Stomach smooth muscle (tissue), 2 donors: ENCODE measurements around the gene TRIM6.

ENCODE experiments used
- H3K27ac ChIP-seq: one replicate; pipeline ENCODE4 v1.7.0; 2013; ENCODE audit warnings: mild to moderate bottlenecking, low read length, inconsistent platforms
- H3K27me3 ChIP-seq, 2 donors: one replicate each; pipeline ENCODE4 v1.7.0; 2013; ENCODE audit warnings: low read length in 2 of 2; ENCODE audit not compliant: insufficient read depth in 2 of 2, control insufficient read depth in 1 of 2
- H3K36me3 ChIP-seq, 2 donors: one replicate each; pipeline ENCODE4 v1.7.0; 2013; ENCODE audit warnings: low read length in 2 of 2; ENCODE audit not compliant: control insufficient read depth in 2 of 2, insufficient read depth in 2 of 2
- H3K4me1 ChIP-seq: one replicate; pipeline ENCODE4 v1.7.0; 2013; ENCODE audit warnings: low read length; ENCODE audit not compliant: control insufficient read depth, insufficient read depth
- H3K4me3 ChIP-seq, 2 donors: one replicate each; pipeline ENCODE4 v1.7.0; 2013; ENCODE audit warnings: low read length in 2 of 2
- H3K9ac ChIP-seq, 2 donors: one replicate each; pipeline ENCODE4 v1.7.0; 2013; ENCODE audit warnings: low read length in 2 of 2, mild to moderate bottlenecking in 1 of 2
- H3K9me3 ChIP-seq, 2 donors: one replicate each; pipeline ENCODE4 v1.7.0; 2013; ENCODE audit warnings: low read length in 2 of 2; ENCODE audit not compliant: control insufficient read depth in 2 of 2
- donor health status: healthy.
- donor health status: Pancreatic carcinoma.

Gene TRIM6, protein sequence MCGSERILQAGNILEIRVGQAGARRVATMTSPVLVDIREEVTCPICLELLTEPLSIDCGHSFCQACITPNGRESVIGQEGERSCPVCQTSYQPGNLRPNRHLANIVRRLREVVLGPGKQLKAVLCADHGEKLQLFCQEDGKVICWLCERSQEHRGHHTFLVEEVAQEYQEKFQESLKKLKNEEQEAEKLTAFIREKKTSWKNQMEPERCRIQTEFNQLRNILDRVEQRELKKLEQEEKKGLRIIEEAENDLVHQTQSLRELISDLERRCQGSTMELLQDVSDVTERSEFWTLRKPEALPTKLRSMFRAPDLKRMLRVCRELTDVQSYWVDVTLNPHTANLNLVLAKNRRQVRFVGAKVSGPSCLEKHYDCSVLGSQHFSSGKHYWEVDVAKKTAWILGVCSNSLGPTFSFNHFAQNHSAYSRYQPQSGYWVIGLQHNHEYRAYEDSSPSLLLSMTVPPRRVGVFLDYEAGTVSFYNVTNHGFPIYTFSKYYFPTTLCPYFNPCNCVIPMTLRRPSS

DNA sequence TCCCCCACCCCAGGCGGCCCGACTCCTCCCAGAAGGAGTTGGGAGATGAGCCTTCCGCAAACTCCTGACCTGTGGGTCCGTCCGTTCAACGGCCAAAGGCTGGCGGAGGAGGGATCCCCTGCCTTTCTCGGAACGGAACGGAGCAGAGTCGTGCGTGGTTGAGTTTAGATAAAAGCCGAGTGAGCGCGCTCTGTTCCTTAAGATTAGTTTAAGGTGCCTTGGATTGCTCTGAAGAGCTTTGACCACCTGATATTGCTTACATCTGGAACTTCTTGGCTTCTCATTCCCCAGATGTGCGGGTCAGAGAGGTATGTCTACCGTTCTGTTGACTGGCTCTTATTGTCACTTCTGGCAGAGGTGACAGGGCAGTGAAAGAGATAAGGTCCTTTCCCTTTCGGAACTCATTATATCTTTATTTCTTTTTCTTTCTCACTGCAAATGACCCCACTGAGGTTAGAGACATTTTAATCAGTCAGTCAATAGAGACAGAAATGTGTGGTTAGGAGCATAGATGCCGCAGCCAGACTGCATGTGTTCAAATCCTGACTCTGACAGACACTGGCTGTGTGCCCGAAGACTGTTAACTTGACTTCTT lies at the start of gene TRIM6:
TRIM6 (plus strand) TSS at position 31 of the 595 bp plus-strand sequence; CDS start at position 292, 261 bp downstream.
- H3K36me3 ChIP-seq: no peaks in the 10 kb centered on the region
- peak within 1 kb of the TSS; percentile 80 to 84 for H3K9ac ChIP-seq
- H3K4me1 ChIP-seq: peaks cover 21% of the 10 kb centered on the region
- peak within 1 kb of the TSS; percentile 69 for H3K27ac ChIP-seq
- no peaks in the 10 kb centered on the region for H3K9me3 ChIP-seq
- no peaks in the 10 kb centered on the region for H3K27me3 ChIP-seq
- peak within 1 kb of the TSS; percentile 77 to 85 for H3K4me3 ChIP-seq

DNA sequence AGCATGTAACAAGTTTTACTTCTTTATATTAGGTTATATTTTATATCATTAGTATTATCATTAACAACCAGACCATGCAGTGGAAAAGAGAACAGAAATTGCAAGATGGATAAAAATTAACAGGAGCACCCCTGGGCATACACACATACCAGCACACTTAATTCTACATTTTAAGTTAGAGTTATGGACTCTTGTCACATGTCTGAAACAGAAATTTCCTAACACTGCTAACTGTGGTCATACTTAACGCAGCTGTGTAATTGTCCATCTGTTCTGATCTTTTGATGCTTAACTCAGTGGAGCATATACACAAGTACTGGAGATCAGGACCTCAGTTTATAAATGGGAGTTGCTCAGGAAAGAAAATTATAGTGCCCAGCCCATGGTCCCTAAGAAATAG lies 48.5 kb upstream of the TRIM6 start:
- no peaks in the 10 kb centered on the region for H3K36me3 ChIP-seq
- H3K27me3 ChIP-seq: no peaks in the 10 kb centered on the region
- H3K4me3 ChIP-seq: no peak overlapping the region
- H3K9ac ChIP-seq: no peak overlapping the region
- H3K4me1 ChIP-seq: no peaks in the 10 kb centered on the region
- H3K27ac ChIP-seq: no peak overlapping the region
- no peaks in the 10 kb centered on the region for H3K9me3 ChIP-seq

DNA sequence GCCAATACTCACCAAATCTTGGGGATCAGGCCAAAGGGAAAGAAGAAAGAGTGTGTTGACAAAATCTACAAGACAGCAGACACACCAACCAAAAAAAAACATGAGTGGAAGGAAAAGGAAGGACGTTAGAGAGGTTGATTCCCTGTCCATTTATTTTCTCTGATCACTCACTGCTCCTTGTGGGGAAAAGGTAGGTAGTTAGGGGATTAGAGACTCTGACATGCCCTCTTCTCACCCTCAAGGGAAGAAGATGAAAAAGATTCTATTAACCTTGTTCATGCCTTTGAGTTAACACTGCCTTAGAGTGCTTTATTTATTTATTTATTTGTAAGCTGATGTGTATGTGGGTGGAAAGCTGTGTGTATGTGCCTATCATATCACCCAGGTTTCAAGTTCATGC lies 48.0 kb upstream of the TRIM6 start, which contains the start of gene OR52H1:
OR52H1 (minus strand) TSS at position 101 of the 400 bp plus-strand sequence. CDS start 3,035 bp downstream, outside the sequence.
- Histone ChIP-seq H3K4me1 (no peaks in the 10 kb centered on the region), H3K36me3 (no peaks in the 10 kb centered on the region), H3K9me3 (no peaks in the 10 kb centered on the region), H3K9ac (no peak within 1 kb of the TSS), H3K4me3 (no peak within 1 kb of the TSS), H3K27me3 (no peaks in the 10 kb centered on the region), H3K27ac (no peak within 1 kb of the TSS)

DNA sequence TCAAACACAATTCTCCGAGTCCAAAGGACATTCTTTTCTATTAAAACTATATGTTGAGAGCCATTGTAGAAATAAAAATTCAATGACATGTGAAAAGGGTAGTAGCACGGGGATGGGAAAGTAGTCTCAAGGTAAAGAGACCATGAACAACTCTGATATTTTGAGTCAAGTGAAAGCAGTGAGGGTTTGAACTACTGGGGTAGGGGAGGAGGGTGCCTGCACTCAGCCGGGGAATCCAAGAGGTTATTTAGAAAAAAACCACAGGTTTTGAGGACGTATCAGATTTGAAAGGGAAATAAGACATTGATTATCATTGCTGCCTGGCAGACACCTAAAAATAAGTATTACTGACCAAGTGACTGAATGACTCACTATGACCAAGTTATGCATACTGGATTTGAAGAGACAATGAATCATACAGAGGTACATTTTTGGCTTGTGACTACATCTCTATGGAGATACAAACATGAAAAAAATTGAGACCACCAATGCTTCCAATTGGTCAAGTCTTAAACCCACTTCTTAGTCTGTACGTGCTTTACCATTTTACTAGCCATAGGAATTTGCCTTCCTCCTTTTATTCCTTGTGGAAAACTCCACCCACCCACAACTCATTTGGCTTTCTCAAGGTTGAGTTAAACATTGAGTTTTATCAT lies 45.9 kb upstream of the TRIM6 start:
- Histone ChIP-seq H3K36me3 (no peaks in the 10 kb centered on the region), H3K4me1 (no peaks in the 10 kb centered on the region), H3K9me3 (no peaks in the 10 kb centered on the region), H3K4me3 (no peak overlapping the region), H3K9ac (no peak overlapping the region), H3K27me3 (no peaks in the 10 kb centered on the region), H3K27ac (no peak overlapping the region)

DNA sequence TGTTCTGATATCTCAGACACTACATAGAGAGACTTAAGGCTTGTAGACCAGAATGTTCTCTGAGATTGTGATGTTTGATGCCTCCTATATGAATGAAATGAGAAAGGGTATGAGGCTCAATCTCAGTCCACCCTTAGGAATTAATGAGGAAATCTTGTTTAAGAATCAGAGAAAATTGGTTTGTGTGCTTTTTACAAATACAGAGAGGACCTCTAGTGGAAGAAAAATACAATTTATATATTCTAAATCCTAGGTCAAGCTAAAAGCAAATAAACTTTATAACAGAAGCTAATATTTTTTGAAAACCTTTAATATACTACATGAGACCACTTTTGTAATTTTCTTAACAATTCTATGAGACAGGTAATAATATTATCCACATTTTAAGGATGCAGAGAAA lies 43.1 kb upstream of the TRIM6 start:
- no peak overlapping the region for H3K27ac ChIP-seq
- H3K4me1 ChIP-seq: no peaks in the 10 kb centered on the region
- no peak overlapping the region for H3K4me3 ChIP-seq
- H3K36me3 ChIP-seq: no peaks in the 10 kb centered on the region
- H3K9me3 ChIP-seq: no peaks in the 10 kb centered on the region
- no peaks in the 10 kb centered on the region for H3K27me3 ChIP-seq
- H3K9ac ChIP-seq: no peak overlapping the region

DNA sequence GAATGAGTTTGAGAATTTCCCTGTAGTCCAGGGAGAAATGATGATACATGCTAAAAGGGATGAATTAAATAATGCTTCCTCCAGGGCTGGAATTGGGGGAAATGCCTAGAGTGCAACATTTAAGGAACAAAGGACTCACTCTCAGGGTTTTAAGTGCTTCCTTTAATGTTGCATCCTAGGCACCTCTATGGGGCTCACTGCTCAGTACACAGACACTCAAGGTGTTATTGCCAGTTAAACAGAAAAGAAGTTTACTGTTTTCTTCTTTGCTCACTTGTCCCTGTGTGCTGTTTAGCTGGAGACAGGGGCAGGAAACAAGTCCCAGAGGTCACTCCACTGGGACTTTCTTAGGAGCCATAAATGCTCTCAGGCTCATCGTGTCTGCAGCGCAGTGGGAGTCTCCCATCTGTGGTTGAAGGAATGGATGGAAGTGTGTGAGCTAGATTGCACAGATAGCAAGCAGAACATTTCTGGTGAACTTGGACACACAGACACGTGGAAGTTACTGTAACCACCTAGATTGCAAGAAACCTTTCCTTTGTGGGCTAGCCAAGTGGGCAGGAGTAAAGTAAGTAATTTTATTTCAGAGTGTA lies 39.7 kb upstream of the TRIM6 start:
- Histone ChIP-seq H3K36me3 (no peaks in the 10 kb centered on the region), H3K27me3 (no peaks in the 10 kb centered on the region), H3K9ac (no peak overlapping the region), H3K27ac (no peak overlapping the region), H3K4me3 (no peak overlapping the region), H3K9me3 (peaks cover 0 to 2% of the 10 kb centered on the region in 2 donors), H3K4me1 (no peaks in the 10 kb centered on the region)

DNA sequence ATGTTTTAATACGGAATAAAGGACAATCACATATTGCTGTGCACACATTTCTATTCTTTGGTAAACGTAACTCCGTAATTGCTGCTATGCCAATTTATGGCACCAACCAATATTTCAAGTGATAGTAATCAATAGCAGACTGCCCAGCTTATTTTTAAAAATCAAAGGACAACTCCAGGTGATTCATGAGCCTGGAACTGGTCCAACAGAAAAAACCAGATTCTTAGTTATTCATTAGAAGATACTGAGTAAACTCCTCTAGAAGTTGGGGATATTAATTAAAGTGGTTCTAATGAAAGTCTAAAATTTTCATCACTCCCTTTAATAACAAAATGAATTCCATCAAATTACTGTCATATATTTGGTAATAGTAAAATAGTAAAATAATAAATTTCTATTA lies 38.7 kb upstream of the TRIM6 start:
- H3K4me1 ChIP-seq: no peaks in the 10 kb centered on the region
- H3K9me3 ChIP-seq: peaks cover 0 to 2% of the 10 kb centered on the region in 2 donors
- no peak overlapping the region for H3K27ac ChIP-seq
- H3K36me3 ChIP-seq: no peaks in the 10 kb centered on the region
- no peak overlapping the region for H3K9ac ChIP-seq
- no peak overlapping the region for H3K4me3 ChIP-seq
- no peaks in the 10 kb centered on the region for H3K27me3 ChIP-seq

DNA sequence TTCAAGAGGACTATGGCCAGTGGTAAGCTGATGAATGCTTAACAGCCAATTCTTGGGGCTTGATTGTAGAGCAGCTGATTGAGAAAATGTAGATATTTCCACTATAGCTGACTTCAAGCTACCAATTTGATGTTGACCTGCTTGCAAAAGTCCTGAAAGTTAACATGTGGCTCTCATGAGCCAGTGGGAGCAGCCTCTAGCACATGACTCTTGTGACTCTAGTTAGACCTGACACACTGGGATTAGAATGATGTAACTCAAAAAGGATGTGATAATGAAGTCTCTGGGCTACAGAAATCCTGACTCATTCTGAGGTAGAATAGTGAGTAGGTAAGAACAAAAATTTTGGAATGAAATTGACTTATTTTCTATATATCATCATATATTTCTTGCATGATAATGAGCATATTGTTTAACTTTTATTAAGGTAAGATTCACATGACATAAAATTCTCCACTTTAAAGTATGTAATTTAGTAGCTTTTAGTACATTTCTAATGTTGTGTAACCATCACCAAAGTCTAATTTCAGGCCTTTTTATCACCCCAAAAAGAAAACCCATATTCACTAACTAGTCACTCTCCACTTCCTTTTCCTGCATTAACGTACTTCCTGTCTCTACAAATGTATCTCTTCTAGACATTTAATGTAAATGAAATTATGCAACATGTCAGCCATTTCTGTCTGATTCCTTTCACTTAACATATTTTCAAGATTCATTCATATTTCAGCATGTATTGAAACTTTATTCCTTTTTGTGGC lies 32.0 kb upstream of the TRIM6 start:
- Histone ChIP-seq H3K9ac (no peak overlapping the region), H3K36me3 (no peaks in the 10 kb centered on the region)

DNA sequence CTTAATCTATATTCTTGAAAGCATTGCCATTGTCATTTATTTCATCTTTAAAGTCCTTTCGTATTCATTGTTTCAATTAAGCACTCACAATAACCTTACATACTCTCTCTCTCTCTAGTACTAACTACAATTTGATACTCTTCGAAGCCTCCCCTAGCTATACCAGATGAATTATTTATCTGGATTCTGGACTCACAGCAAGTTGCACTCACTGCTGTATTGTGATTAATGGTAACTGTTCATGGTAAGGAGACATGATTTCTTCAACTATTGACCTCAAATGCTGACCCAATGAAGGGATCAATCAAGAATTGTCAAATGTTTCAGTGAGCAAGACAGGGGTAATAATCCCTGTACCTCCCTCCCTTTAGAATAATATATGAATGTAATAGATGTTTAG lies 21.8 kb upstream of the TRIM6 start:
- Histone ChIP-seq H3K27ac (no peak overlapping the region), H3K9me3 (no peaks in the 10 kb centered on the region), H3K4me3 (no peak overlapping the region), H3K36me3 (no peaks in the 10 kb centered on the region), H3K4me1 (no peaks in the 10 kb centered on the region), H3K9ac (no peak overlapping the region), H3K27me3 (no peaks in the 10 kb centered on the region)

More for the DNA sequence above, 32.0 kb upstream of the TRIM6 start:
- Histone ChIP-seq H3K27ac (no peak overlapping the region), H3K4me1 (no peaks in the 10 kb centered on the region), H3K27me3 (no peaks in the 10 kb centered on the region), H3K9me3 (peaks cover 0 to 2% of the 10 kb centered on the region in 2 donors), H3K4me3 (no peak overlapping the region)

DNA sequence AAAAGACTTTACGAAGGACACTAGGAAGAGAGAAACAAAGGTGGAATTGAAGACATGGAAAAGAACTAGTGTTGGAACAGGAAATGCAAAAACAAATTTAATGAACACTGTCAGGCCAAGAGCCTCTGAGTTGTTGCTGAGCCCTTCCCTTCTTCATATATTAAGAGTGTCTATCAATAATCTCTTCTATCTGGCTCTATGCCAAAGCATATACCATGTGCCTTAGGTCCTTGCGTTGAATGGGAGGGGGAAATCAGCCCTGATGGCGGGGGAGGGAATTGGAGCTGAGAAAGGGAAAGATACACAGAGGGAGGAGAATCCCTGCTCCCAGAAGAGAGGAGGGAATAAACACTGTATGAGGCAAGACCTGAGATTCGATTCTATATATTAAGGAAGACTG lies 21.3 kb upstream of the TRIM6 start:
- Histone ChIP-seq H3K27me3 (no peaks in the 10 kb centered on the region), H3K27ac (no peak overlapping the region), H3K4me1 (no peaks in the 10 kb centered on the region), H3K36me3 (no peaks in the 10 kb centered on the region), H3K9me3 (no peaks in the 10 kb centered on the region), H3K9ac (no peak overlapping the region), H3K4me3 (no peak overlapping the region)
